NCI-H1417 treated with DMSO at 0.1 percent for 48 hours (cell line): ENCODE data around the gene GRAMD2A.

ENCODE experiments used
- DNase-seq: peaks from one replicate; lab custom pipeline; 2025; lab: John Stamatoyannopoulos, UW

Gene GRAMD2A

GRCh38 chr15:72136170-72137051 lies 61.2 kb downstream of the GRAMD2A start:
- peak; percentile 81 for DNase-seq

DNA sequence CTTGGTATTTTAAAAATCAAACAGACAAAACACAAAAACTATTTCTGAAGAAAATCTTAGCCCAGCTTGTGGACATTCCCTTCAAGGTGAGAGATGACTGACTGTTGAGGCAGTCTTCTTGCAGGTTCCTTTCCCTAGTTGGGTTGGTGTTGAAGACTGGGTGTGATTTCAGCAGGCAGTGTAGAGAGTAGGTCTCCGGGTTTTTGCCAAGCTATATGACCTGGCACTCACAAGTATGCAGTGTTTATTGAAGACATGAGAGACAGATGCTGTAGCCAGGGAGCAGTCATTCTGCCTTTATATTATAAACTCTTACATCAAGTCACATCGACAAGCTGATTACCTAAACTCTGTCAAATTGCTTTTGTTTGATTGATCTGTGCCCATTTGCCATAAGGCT lies 61.9 kb downstream of the GRAMD2A start:
- peak; percentile 81 for DNase-seq

GRCh38 chr15:72133211-72133610 lies 64.4 kb downstream of the GRAMD2A start:
- no peak for DNase-seq

DNA sequence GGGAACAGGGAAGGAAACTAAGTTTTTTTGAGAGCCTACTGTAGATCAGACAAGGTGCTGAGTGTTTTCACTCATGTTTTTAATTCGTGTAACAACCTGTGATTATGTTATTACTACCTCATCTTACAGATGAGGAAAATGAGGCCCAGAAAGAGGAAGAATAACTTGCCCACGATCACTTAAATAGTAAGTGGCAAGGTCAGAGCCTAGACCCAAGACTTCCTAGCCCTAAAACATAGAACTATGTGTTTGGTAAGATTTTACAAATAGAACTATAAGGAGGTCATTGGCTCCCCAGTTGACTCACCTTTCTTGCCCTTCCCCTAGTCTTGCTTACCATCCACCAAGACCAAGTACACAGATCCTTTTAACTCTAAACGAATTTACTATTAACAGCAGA lies 65.7 kb downstream of the GRAMD2A start:
- DNase-seq: no peak

- no peak for DNase-seq
Observed at GRCh38 chr15:72130272-72130671, 67.3 kb downstream of the GRAMD2A start.

DNA sequence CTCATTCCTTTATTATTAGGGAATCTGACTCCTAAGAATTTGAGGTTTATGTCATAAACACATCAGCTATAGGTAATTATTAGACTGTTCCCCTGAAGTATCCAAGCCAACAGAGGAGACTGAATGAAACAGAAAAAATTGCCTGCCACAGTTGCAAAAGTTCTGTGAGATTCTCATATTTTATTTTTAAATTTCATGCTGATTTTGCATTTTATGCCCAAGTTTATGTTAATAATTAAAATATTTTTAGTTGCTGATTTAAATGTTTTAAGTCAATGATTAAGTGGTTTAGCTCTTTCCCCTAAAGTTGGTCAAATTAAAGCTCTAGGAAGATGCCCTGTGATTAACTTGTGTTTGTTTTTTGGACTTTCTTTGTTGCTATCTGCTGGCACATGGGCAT lies 69.2 kb downstream of the GRAMD2A start:
- no peak for DNase-seq

DNA sequence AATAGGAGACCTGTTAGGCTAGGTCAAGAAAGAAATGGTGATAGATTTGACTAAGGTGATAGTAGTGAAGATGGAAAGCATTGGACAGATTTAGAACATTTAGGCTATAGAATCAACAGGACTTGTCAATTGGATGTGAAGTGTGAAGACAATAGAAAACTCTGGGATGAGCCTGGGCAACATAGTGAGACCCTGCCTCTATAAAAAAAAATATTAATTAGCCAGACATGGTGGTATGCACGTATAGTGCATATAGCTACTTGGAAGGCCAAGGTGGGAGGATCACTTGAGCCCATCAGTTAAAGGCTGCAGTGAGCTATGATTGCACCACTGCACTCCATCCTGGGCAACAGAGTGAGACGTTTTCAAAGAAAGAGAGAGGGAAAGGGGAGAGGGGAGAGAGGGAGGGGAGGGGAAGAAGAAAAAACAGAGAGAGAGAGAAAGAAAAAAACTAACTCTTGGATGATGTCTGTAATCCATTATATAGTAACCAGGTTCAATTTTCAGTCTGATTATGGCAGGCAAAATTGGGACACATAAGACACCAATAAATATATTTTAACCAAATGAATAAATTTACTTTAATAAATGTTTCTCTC lies 69.8 kb downstream of the GRAMD2A start:
- no peak for DNase-seq

DNA sequence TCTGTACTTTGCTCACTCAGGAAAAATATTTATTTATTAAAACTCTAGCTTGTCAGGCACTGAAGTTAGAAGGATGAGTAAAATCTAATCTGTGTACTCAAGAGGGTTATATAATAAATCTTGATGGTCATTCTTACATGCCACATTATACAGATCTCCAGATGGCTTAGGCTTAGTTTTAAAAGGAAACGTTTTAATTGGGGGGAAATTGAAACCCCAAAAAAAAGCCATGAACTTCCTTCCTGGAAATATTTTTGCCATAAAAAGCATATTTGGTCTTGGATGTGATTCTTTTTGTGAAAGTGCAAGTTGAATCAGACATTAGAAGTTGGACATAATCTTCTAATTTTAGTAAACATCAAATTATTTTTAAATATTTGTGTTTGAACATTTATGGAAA lies 73.4 kb downstream of the GRAMD2A start:
- no peak for DNase-seq

- peak; percentile 97 for DNase-seq
Observed at GRCh38 chr15:72118017-72118978, 79.3 kb downstream of the GRAMD2A start, which contains the start of the genes MYO9A and SENP8. Gene MYO9A (minus strand): TSS chr15:72118150. CDS start chr15:72046563, 71,587 bp downstream. Gene SENP8 (plus strand): TSS chr15:72118403. CDS start chr15:72139624, 21,221 bp downstream.

- DNase-seq: no peak
Observed at GRCh38 chr15:72117486-72118016, 80.0 kb downstream of the GRAMD2A start.

- DNase-seq: no peak
Observed at GRCh38 chr15:72116731-72117485, 80.7 kb downstream of the GRAMD2A start.

DNA sequence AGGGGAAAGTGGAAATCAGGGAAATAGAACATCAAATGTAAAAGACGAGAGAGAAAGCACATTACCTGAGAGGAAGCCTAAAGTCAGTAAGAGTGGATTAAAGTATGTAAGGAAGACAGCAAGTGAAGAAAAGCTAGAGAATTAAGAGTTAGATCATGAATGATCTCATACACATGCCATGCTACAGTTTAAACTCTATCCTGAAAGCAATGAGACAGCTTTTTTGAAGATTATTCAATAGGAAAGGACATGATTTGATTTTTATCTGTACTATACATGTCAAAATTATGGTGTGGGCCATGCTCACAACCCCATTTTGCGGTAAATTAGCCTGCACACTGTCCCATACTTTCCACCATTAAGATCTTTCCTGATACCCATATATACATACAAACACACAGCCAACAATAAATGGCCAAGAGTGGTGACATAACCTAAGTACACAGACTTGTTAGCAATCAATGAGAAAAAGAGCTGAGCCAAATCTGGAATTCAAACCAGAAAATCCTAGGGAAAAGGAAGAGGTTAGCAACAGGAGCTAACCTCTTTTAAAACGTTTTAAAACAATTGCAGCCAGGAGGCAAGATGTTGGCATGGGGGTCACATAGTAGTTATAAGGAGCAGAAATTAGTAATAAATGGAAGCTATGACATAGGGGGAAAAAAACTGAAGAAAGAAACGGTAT lies 84.1 kb downstream of the GRAMD2A start:
- no peak for DNase-seq

DNA sequence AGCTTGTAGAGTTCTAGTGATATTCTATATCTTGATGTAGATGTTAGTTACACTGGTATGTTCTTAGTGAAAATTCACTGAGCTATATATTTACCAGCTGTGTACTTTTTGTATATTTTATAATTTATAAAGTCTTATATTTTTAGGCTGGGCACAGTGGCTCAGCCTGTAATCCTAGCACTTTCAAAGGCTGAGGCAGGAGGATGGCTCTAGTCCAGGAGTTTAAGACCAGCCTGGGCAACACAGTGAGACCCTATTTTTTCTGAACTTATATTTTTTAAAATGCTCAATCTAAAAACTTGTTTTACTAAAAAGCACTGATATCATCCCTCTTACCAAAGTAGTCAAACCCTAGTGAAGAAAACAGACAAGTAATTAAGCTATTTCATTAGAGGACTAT lies 84.8 kb downstream of the GRAMD2A start:
- no peak for DNase-seq

GRCh38 chr15:72112116-72112515 lies 85.5 kb downstream of the GRAMD2A start:
- DNase-seq: no peak

DNA sequence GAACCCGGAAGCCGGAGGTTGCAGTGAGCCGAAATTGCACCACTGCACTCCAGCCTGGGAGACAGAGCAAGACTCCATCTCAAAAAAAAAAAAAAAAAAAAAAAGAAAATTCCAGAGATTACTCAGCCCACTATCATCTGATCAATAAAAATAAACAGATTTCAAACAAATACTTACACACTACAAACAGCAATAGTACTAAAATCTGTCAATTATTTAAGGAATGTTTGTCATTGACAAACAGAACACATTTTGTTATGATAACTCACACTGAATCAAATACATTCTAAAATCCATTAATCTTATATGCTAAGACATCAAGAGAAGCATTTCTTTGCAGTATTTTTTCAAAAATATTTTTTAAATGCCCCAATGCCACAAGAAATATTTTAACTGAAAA lies 87.2 kb downstream of the GRAMD2A start:
- DNase-seq: no peak
